GM12878 (cell line): Measurements from ENCODE around the gene ANKRD28. TPM values are rescaled to one million over a fixed set of nuclear protein-coding genes. Genes with fewer than 3 reads are reported as not detected.
A peak's percentile ranks its signal among the peaks of the same experiment; 100 is the strongest.

ENCODE experiments used
- ATAC-seq: fragments of 200-7000 bp; cut with Tn5 transposase; 3 replicates; pipeline ENCODE4 v1.9.1; 2020; ENCODE audit warnings: mild to moderate bottlenecking, moderate library complexity
- BruUV-seq: library from RNA; stranded (reverse); fragments of 400-500 nt; replicated peaks from 2 replicates; lab custom pipeline; 2021; lab: Mats Ljungman, UMichigan
- CTCF ChIA-PET: fragments of 300-600 bp; sonication (Branson Sonifier 250); formaldehyde crosslinking; extraction: SDS; loops from one replicate; lab custom pipeline; 2021; ENCODE audit warnings: inconsistent platforms; lab: Yijun Ruan, JAX
- POLR2A ChIA-PET: fragments of 350-600 bp; formaldehyde crosslinking; extraction: SDS; loops from one replicate; lab custom pipeline; 2021; ENCODE audit warnings: inconsistent platforms; lab: Charles Lee
- RAD21 ChIA-PET: fragments of 300-600 bp; sonication (Branson Sonifier 250); formaldehyde crosslinking; loops from one replicate; lab custom pipeline; 2023; ENCODE audit warnings: antibody characterized with exemption; ENCODE audit not compliant: unreplicated experiment; lab: Charles Lee
- SMC1A ChIA-PET: fragments of 300-600 bp; sonication (Branson Sonifier 250); formaldehyde crosslinking; loops from one replicate; lab custom pipeline; 2023; ENCODE audit not compliant: unreplicated experiment, uncharacterized antibody; lab: Charles Lee
- DNase-seq: peaks from one replicate; pipeline ENCODE4 v3.0.0-alpha.2; 2011; ENCODE audit warnings: low read depth, low spot score
- FAIRE-seq: peaks from 3 replicates; lab custom pipeline; 2011; peaks lifted over from hg19 to GRCh38; lab: Jason Lieb, UNC
- H2AFZ ChIP-seq: 2 replicates; pipeline ENCODE4 v1.6.0; 2011; ENCODE audit warnings: low read depth, low read length, control low read depth; ENCODE audit not compliant: control insufficient read depth
- H3K27ac ChIP-seq: 2 replicates; pipeline ENCODE4 v1.5.1; 2011; ENCODE audit warnings: control low read depth; ENCODE audit not compliant: control insufficient read depth, insufficient read depth
- H3K27me3 ChIP-seq, 2 experiments: replicated peaks in 1 of 2; 2 replicates each; pipeline versions ENCODE4 v1.6.0 to v1.6.1; 2011; ENCODE audit warnings: low read length in 1 of 2; ENCODE audit not compliant: control insufficient read depth in 2 of 2, insufficient read depth in 2 of 2
- H3K36me3 ChIP-seq, 2 experiments: 2 replicates each; pipeline ENCODE4 v1.5.1; 2011; ENCODE audit warnings: low read length in 1 of 2; ENCODE audit not compliant: control insufficient read depth in 2 of 2, insufficient read depth in 2 of 2
- H3K4me1 ChIP-seq: 2 replicates; pipeline ENCODE4 v1.6.1; 2011; ENCODE audit warnings: mild to moderate bottlenecking, low read length, moderate library complexity, mixed read lengths; ENCODE audit not compliant: control insufficient read depth, insufficient read depth
- H3K4me2 ChIP-seq: 2 replicates; pipeline ENCODE4 v1.6.0; 2011; ENCODE audit warnings: control low read depth; ENCODE audit not compliant: control insufficient read depth, insufficient read depth
- H3K4me3 ChIP-seq: fragments of 200-600 bp; sonication (generic); 2 replicates; pipeline ENCODE4 v1.5.1; 2016
- H3K79me2 ChIP-seq: 2 replicates; pipeline ENCODE4 v1.6.0; 2011; ENCODE audit warnings: low read length; ENCODE audit not compliant: control insufficient read depth, insufficient read depth
- H3K9ac ChIP-seq: 2 replicates; pipeline ENCODE4 v1.8.0; 2011; ENCODE audit warnings: low read length, control low read depth, mixed read lengths; ENCODE audit not compliant: control insufficient read depth, insufficient read depth
- H3K9me3 ChIP-seq: replicated peaks from 3 replicates; pipeline ENCODE4 v1.5.1; 2011; ENCODE audit warnings: mild to moderate bottlenecking, low read length; ENCODE audit not compliant: control insufficient read depth, insufficient read depth
- H4K20me1 ChIP-seq: 2 replicates; pipeline ENCODE4 v1.6.0; 2011; ENCODE audit not compliant: control insufficient read depth, insufficient read depth
- CHD4 ChIP-seq: fragments of 200-600 bp; sonication (generic); IDR thresholded peaks from 2 replicates; pipeline ENCODE4 v1.6.1; 2016; ENCODE audit warnings: mild to moderate bottlenecking
- WGBS: methylation state at CpG from one replicate; pipeline ENCODE4 v1.1.6; 2016; ENCODE audit warnings: low lambda C conversion rate; ENCODE audit not compliant: insufficient replicate concordance, insufficient coverage; ENCODE audit errors: missing lambda C conversion rate; 5-methylcytosine and 5-hydroxymethylcytosine counted together
- in situ Hi-C: fragments of 300-500 bp; cut with MboI; formaldehyde crosslinking; loops from 9 replicates; pipeline ENCODE4 v1.14.3; 2018; ENCODE audit warnings: mixed read lengths
- intact Hi-C: fragments of 100-400 bp; cut with micrococcal nuclease; formaldehyde crosslinking; loops from one replicate; pipeline ENCODE4 v1.14.2; 2022; ENCODE audit not compliant: unreplicated experiment
- polyA plus RNA-seq, 11 experiments: library from polyadenylated mRNA; depleted of rRNA in 4 of 11; unstranded in 6 of 11; stranded (reverse) in 5 of 11; fragments of >200 nt; fragmentation: Nextera tagmentation in 4 of 11; fragmentation: Illumina TruSeq in 1 of 11; extraction: Ambion mirVana in 4 of 11; extraction: Trizol in 1 of 11; gene quantifications; 1 replicate in 1 of 11; 2 replicates in 10 of 11; pipeline versions ENCODE4 v1.2.1 to v1.2.3, GENCODE V29; 2011 to 2016; ENCODE audit warnings: inconsistent platforms in 2 of 11, missing spikeins in 2 of 11, low read depth in 1 of 11
- total RNA-seq, 4 experiments: library from RNA; depleted of rRNA in 3 of 4; stranded (reverse); fragments of >200 nt in 3 of 4; fragmentation: Illumina TruSeq in 1 of 4; extraction: Trizol in 1 of 4; gene quantifications; 2 replicates each; pipeline versions ENCODE4 v1.2.1 to v1.2.3, GENCODE V29; 2013 to 2021
- TF ChIP-seq, protein P1 (sequence below): fragments of 450-650 bp; IDR thresholded peaks from 2 replicates; pipeline ENCODE4 v1.6.1; 2016; ENCODE audit warnings: mild to moderate bottlenecking
- TF ChIP-seq, protein P2 (sequence below): IDR thresholded peaks from 2 replicates; pipeline ENCODE4 v1.6.1; 2011; ENCODE audit warnings: low read depth, mild to moderate bottlenecking, low read length, moderate library complexity, borderline replicate concordance; ENCODE audit errors: extremely low read depth
- TF ChIP-seq, protein P3 (sequence below): fragments of 450-650 bp; IDR thresholded peaks from 2 replicates; pipeline ENCODE4 v1.6.1; 2017; ENCODE audit warnings: antibody characterized with exemption, mild to moderate bottlenecking, moderate library complexity

ANKRD28 gene
- total and polyA plus RNA-seq, 10 of the 15 experiments (the other 5 are each of a cell fraction or from before 2014, with no cell fraction given): 11.2 to 105 (median 38.3) TPM

DNA sequence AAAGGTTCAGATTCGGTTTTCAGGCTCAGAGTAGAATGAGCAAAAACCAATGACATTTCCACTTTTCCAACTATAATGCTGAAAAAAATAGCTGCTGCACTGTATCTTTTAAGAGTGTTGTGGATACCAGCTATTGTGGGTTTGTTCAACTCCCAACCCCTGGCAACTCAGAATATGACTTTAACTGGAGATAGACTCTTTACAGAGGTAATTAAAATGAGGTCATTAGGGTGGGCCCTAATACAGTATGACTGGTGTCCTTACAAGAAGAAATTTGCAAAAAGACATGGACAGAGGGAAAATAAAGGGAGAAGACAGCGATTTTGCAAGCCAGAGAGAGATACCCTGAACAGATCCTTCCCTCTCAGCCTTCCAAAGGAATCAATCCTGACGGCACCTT lies 39.5 kb downstream of the ANKRD28 start:
- no TSS peak for BruUV-seq
- no peak overlapping the region for H2AFZ ChIP-seq
- 94% methylated on average over 3 of the region's 3 CpGs for WGBS
- peaks cover 0 to 8% of the 10 kb centered on the region in 2 experiments; a peak in 3 of 4 replicates for H3K36me3 ChIP-seq
- H3K4me3 ChIP-seq: no peak overlapping the region
- H3K9ac ChIP-seq: no peak overlapping the region
- DNase-seq: no peak
- H3K4me2 ChIP-seq: no peak overlapping the region
- no peaks in the 10 kb centered on the region for H3K27me3 ChIP-seq
- no peaks in the 10 kb centered on the region for H3K79me2 ChIP-seq
- TF ChIP-seq, protein P1, sequence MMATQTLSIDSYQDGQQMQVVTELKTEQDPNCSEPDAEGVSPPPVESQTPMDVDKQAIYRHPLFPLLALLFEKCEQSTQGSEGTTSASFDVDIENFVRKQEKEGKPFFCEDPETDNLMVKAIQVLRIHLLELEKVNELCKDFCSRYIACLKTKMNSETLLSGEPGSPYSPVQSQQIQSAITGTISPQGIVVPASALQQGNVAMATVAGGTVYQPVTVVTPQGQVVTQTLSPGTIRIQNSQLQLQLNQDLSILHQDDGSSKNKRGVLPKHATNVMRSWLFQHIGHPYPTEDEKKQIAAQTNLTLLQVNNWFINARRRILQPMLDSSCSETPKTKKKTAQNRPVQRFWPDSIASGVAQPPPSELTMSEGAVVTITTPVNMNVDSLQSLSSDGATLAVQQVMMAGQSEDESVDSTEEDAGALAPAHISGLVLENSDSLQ: no peak
- no peak for TF ChIP-seq CHD4
- TF ChIP-seq, protein P2, sequence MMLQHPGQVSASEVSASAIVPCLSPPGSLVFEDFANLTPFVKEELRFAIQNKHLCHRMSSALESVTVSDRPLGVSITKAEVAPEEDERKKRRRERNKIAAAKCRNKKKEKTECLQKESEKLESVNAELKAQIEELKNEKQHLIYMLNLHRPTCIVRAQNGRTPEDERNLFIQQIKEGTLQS: no peak
- TF ChIP-seq, protein P3, sequence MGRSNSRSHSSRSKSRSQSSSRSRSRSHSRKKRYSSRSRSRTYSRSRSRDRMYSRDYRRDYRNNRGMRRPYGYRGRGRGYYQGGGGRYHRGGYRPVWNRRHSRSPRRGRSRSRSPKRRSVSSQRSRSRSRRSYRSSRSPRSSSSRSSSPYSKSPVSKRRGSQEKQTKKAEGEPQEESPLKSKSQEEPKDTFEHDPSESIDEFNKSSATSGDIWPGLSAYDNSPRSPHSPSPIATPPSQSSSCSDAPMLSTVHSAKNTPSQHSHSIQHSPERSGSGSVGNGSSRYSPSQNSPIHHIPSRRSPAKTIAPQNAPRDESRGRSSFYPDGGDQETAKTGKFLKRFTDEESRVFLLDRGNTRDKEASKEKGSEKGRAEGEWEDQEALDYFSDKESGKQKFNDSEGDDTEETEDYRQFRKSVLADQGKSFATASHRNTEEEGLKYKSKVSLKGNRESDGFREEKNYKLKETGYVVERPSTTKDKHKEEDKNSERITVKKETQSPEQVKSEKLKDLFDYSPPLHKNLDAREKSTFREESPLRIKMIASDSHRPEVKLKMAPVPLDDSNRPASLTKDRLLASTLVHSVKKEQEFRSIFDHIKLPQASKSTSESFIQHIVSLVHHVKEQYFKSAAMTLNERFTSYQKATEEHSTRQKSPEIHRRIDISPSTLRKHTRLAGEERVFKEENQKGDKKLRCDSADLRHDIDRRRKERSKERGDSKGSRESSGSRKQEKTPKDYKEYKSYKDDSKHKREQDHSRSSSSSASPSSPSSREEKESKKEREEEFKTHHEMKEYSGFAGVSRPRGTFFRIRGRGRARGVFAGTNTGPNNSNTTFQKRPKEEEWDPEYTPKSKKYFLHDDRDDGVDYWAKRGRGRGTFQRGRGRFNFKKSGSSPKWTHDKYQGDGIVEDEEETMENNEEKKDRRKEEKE: no peak
- peak; percentile 8; the same call in 1 of the 3 replicates for ATAC-seq
- no peaks in the 10 kb centered on the region for H3K9me3 ChIP-seq
- intact Hi-C loops (no loop called here), in situ Hi-C loops (no loop called here)
- no peak overlapping the region for H3K27ac ChIP-seq
- RAD21 ChIA-PET: no interaction called here
- H3K4me1 ChIP-seq: 0 out of 2 replicates have a peak, but pooled peaks cover 3% of the 10 kb centered on the region
- SMC1A ChIA-PET: interaction anchor here (0.7 to 1.6 kb wide), 6 partner anchors 8 to 54 kb away, joined by 3 to 8 read pairs (median 4); no protein-coding TSS in a partner anchor
- POLR2A ChIA-PET: interaction anchor here (2.4 kb wide), 1 partner anchor 10 kb away, joined by 9 read pairs; no protein-coding TSS in a partner anchor
- H4K20me1 ChIP-seq: no peaks in the 10 kb centered on the region
- CTCF ChIA-PET: interaction anchor here (1.1 to 1.3 kb wide), 3 partner anchors 50 to 127 kb away, joined by 3 to 6 read pairs (median 4); no protein-coding TSS in a partner anchor
- no peak for FAIRE-seq
